Amygdala (tissue), 56 donors: Measurements from ENCODE around the gene PHACTR3.

Experiments
- DNase-seq, 56 donors: peaks; one replicate each; lab custom pipeline; 2025; lab: John Stamatoyannopoulos, UW

Gene PHACTR3

GRCh38 chr20:59572515-59572914, 31.8 kb upstream of the PHACTR3 start:
- no peak for DNase-seq

- DNase-seq: no peak
These were observed 30.5 kb upstream of the PHACTR3 start for GRCh38 chr20:59573837-59574236.

DNA sequence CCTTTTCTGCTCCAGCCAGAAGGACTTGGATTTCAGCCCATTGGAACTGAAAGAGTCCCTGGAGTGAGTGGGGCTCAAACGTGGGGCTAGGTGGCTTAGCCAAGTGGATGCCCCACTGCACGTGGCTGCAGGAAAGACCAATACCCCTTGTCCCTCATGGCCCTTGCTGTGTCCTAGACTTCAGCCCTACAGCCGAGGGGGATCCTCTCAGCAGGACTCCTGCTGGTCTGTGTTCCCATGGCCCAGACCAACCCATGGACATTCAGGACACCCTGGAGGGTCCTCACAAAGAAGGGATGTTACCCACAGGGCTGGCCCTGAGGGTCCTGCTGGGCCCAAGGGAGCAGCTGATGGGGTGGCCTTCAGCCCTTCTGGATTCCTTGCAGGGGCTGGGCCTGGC, 30.0 kb upstream of the PHACTR3 start:
- no peak for DNase-seq

GRCh38 chr20:59575216-59575615, 29.1 kb upstream of the PHACTR3 start:
- no peak for DNase-seq

- no peak for DNase-seq
These were observed 28.7 kb upstream of the PHACTR3 start for GRCh38 chr20:59575653-59576052.

- peak in 14 of 56 donors; percentile 18 to 53 (median 28) for DNase-seq
These were observed 28.0 kb upstream of the PHACTR3 start for GRCh38 chr20:59576216-59576953.

GRCh38 chr20:59577037-59577808, 27.1 kb upstream of the PHACTR3 start:
- peak in 1 of 56 donors; percentile 23 for DNase-seq

DNA sequence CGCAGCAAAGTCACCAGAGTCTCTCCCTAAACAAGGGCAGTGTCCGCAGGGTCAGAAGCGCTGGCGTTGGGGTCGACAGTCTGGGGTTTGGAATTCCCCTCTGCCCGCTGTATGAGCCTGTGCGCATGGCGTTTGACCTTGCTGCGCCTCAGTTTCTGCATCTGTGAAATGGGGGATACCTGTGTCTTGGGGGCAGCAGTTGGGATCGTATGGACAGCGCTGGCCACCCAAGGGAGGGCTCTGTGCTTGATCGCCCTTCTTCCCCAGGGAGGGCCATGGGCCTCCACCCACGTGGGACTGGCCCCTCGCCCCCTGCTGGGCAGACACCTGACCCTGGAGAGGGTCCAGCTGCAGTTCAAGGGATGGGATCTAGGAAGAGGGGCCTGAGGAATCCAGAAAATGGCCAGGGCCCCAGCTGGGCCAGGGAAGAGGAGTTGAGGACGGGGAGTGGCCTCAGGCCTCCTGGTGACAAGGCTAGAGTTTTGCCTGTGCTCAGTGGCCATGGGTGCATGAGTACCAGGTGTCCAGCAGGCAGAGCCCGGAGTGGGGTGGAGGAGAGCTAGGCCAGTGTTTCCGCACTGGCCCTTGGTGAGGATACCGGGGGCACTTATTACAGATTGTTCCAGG, 26.4 kb upstream of the PHACTR3 start:
- no peak for DNase-seq

DNA sequence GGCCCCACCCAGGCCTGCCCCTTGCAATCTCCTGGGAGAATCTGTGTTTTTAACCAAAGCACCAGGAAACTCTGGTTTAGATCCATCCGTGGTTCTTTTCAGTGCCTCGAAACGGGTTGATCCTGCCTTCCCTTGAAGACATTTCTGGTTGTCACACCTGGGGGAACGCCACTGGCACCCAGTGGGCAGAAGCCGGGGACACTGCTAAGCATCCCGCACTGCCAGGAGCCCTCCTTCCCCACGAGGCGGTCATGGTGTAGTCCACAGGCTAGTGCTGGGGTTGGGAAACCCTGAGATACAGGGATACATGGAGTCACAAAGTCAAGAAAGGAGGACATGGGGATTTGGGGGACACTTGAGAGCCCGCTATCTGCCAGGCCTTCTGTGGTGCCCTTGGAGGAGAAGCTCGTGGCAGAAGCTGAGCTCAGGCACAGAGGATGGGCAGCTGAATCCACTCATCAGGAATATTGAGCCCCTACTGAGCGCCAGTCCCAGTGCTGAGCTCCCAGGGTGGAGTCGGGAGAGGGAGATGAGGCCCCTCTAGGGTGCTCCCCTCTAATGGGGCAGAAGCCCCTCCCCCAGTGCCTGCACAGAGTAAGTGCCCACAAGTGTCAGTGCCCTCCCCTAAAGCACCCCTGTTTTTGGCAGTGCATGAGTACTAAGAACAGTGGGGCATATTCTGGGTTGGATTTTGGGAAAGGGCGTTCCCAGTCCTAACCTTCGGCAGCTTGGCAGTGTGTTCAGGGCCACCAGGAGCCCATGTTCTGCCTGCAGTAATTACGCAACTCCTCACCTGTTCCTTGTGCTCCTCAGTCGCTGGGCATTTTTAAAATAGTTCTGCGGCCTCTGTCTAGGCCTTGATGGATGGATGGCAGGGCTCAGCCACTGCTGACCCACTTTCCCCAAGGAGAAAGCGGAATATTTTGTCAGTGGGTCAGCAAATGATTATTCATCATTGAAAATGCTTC, 25.6 kb upstream of the PHACTR3 start:
- no peak for DNase-seq

DNA sequence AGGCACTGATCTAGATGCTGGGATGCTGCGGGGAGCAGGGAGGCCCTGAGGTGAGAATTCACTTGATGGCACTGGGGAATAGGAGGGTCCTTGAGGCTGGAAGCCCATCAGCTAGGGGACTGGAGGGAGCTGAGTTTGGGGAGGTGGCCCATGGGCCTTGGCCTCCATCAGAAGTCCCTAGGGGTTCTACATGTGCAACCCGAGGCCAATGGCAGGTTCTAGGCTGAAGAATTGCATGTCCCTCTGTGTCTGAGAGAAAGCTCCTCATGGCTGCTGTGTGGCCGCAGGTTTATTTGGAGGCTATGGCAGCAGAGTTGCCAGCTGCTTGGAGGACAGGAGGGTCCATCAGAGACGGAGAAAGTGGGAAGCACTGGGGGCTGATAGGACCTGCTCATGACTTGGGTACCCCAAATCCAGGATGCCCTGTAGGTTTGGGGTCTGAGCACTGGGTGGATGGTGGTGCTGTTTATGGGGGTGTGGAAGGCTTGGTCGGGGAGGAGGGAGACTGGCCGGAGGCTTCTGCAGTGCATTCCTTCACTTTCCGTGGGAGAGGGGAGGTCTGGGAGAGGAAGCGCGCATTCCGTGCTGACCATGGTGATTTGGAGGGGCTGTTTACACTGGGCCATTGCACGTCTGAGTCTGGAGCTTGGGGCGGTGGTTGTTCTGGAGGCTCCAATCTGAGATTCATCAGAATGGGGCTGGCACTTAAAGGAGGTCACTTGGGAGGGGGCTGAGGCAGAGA, 24.8 kb upstream of the PHACTR3 start:
- no peak for DNase-seq

GRCh38 chr20:59580146-59580946, 24.0 kb upstream of the PHACTR3 start:
- DNase-seq: no peak

DNA sequence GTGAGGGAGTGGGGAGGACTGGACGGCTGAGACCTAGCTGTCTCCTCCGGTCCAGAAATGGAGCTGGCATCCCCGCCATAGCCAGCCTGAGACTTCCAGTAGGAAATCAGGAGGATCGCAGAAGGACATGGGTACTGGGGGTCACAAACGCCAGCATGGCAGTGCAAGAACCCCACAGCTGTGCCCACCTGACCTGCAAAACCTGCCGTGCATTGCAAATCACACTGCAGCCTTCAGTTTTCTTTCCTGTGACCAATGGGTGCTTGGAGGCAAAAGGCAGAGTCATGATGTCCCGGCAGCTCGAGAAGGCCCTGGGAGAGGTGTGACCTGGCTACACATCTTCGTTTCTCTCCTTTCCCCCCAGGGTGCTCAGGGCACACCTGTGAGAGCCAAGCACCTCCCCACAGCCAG, 23.3 kb upstream of the PHACTR3 start:
- DNase-seq: no peak

DNA sequence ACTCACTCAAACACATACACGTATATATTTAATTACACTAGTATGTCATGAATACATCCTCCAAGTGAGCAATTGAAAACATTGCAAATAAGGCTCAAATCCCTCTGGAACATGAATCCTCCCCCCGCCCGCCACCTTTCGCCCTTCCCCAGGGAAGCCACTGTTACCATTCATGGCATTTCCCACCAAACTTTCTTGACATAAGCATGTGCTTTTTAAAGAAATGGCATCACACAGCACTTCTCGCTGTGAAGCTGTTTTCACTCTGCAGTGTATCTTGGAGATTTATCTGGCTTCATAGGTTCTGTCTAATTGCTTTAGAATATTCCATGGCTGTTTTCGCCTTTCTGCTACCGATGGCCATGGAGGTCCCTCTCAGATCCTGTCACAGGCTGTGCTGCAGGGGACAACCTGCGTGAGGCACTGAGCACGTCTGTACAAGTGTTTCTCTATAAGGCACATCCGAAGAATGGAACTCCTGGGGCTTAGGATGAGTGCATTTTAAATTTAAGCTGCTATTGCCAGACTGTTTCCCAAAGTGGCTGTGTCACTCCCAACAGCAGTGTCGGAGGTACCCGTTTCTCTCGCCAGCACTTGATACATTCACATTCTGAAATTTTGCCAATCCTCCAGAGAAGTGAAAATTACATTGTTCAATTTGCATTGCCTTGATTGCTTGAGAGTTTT, 22.2 kb upstream of the PHACTR3 start:
- DNase-seq: no peak

- peak in 35 of 56 donors; percentile 13 to 81 (median 48) for DNase-seq
These were observed 20.7 kb upstream of the PHACTR3 start for GRCh38 chr20:59583428-59584277.

GRCh38 chr20:59584278-59584925, 19.9 kb upstream of the PHACTR3 start:
- no peak for DNase-seq

GRCh38 chr20:59585714-59586409, 18.5 kb upstream of the PHACTR3 start:
- no peak for DNase-seq
